ENCODE measurements around the gene UBE2E1. TPM values are rescaled to one million over a fixed set of nuclear protein-coding genes. Genes with fewer than 3 reads are reported as not detected.

Gene UBE2E1
- total and polyA plus RNA-seq, 2 of the 4 experiments (the other 2 are of a cell fraction), result 54.1 to 91.6 TPM

GRCh38 chr3:23756206-23756840, 49.4 kb upstream of the UBE2E1 start:
- CTCF ChIA-PET, result interaction anchor here (0.7 kb wide), 1 partner anchor 184 kb away, joined by 5 read pairs; no protein-coding TSS in a partner anchor
- no peak for ATAC-seq (ENCODE audit: low read depth)

More at GRCh38 chr3:23756206-23756840, 49.4 kb upstream of the UBE2E1 start:
- no peak overlapping the region for H2AFZ ChIP-seq (replicated peaks; ENCODE audit: low read length, poor library complexity)
- H4K20me1 ChIP-seq (ENCODE audit: insufficient read depth, low read length), result no peaks in the 10 kb centered on the region
- no peak overlapping the region for H2AK5ac ChIP-seq (ENCODE audit: low read depth, low read length)
- H4K5ac ChIP-seq (ENCODE audit: low read depth, low read length), result no peak overlapping the region
- no peak overlapping the region for H3K9ac ChIP-seq (ENCODE audit: low read depth, low read length)
- no peak overlapping the region for H3K4me2 ChIP-seq (ENCODE audit: low read depth, low read length)
- H3K9me3 ChIP-seq (ENCODE audit: control insufficient read depth, insufficient read depth, low read length), result no peaks in the 10 kb centered on the region
- H3K23ac ChIP-seq (ENCODE audit: low read depth, low read length), result no peak overlapping the region; the same call in 1 of the 2 replicates
- H2BK20ac ChIP-seq (ENCODE audit: low read depth, low read length), result no peak overlapping the region
- 50% methylated on average over 1 of the region's 3 CpGs; no CpG with 5 or more reads in 1 of the 2 experiments for WGBS, 2 experiments (ENCODE audit: extremely low coverage in 2 of 2, insufficient read length in 1 of 2)
- no peak overlapping the region for H3K14ac ChIP-seq (replicated peaks; ENCODE audit: low read depth, low read length)
- DNase-seq, result no peak
- no peak overlapping the region for H3K4me3 ChIP-seq (ENCODE audit: insufficient read depth, low read depth, low read length)
- H3K9me1 ChIP-seq (ENCODE audit: insufficient read depth, low read length), result no peaks in the 10 kb centered on the region
- no peaks in the 10 kb centered on the region for H3K79me1 ChIP-seq (ENCODE audit: low read depth in 1 of 2, low read length in 2 of 2)
- H4K91ac ChIP-seq (ENCODE audit: insufficient read depth, low read depth, low read length), result no peak overlapping the region
- no peak overlapping the region for H3K56ac ChIP-seq (ENCODE audit: extremely low read depth, insufficient read depth, low read length)
- POLR2A ChIA-PET (ENCODE audit: unreplicated experiment), result no interaction called here
- H2BK5ac ChIP-seq (ENCODE audit: low read depth, low read length, poor library complexity, severe bottlenecking), result no peak overlapping the region
- no peaks in the 10 kb centered on the region for H3K27me3 ChIP-seq (ENCODE audit: control insufficient read depth, insufficient read depth, low read length)
- H4K8ac ChIP-seq (ENCODE audit: low read depth in 2 of 2, low read length in 2 of 2), result no peak overlapping the region
- dilution Hi-C loops (cut with HindIII; ENCODE audit: low sequenced_read_pairs, unreplicated experiment), result no loop called here
- H3K27ac ChIP-seq (ENCODE audit: insufficient read depth, low read length), result no peak overlapping the region
- no peak overlapping the region for H3K18ac ChIP-seq (ENCODE audit: low read depth, low read length)
- no peak overlapping the region for H2BK15ac ChIP-seq (ENCODE audit: low read depth, low read length)
- BruUV-seq (replicated peaks), result no TSS peak
- H3K36me3 ChIP-seq (ENCODE audit: control insufficient read depth, insufficient read depth, low read length), result no peaks in the 10 kb centered on the region
- no peak overlapping the region for H2AK9ac ChIP-seq (replicated peaks; ENCODE audit: low read depth, low read length, poor library complexity)
- intact Hi-C loops (cut with micrococcal nuclease), result no loop called here
- no peak overlapping the region for H3K4ac ChIP-seq (ENCODE audit: low read depth, low read length)
- H3K4me1 ChIP-seq (ENCODE audit: control insufficient read depth, insufficient read depth, low read length), result peaks cover 2% of the 10 kb centered on the region; the same call in 1 of the 2 replicates
- H2BK120ac ChIP-seq (ENCODE audit: low read depth, low read length), result no peak overlapping the region
- in situ Hi-C loops (cut with MboI; ENCODE audit: low sequenced_read_pairs), result no loop called here
- TF ChIP-seq MXI1 (IDR thresholded peaks at IDR 0.05; ENCODE audit: borderline replicate concordance, low read depth, low read length) (no peak), RAD21 (IDR thresholded peaks at IDR 0.05; ENCODE audit: low read length) (no peak), RCOR1 (IDR thresholded peaks at IDR 0.05; ENCODE audit: insufficient replicate concordance, low read length) (no peak), BHLHE40 (IDR thresholded peaks at IDR 0.05; ENCODE audit: low read depth, low read length) (no peak), FOS (IDR thresholded peaks at IDR 0.05; ENCODE audit: low read depth, low read length) (no peak), NFE2L2 (IDR thresholded peaks at IDR 0.05; ENCODE audit: low read depth, low read length) (no peak), MAFK (IDR thresholded peaks at IDR 0.05; ENCODE audit: low read depth, low read length) (no peak), CEBPB (IDR thresholded peaks at IDR 0.05; ENCODE audit: low read depth, low read length) (no peak), SMC3 (IDR thresholded peaks at IDR 0.05; ENCODE audit: low read depth, low read length) (no peak), POLR2A (IDR thresholded peaks at IDR 0.05; ENCODE audit: low read depth, low read length) (no peak), CHD1 (IDR thresholded peaks at IDR 0.05; ENCODE audit: low read depth, low read length) (no peak), MAZ (IDR thresholded peaks at IDR 0.05; ENCODE audit: borderline replicate concordance, low read depth, low read length) (no peak), CTCF (conservative IDR thresholded peaks at IDR 0.05; ENCODE audit: low read depth, low read length) (no peak), ELK1 (IDR thresholded peaks at IDR 0.05; ENCODE audit: borderline replicate concordance, low read depth, low read length) (no peak)
